ENCODE data around the gene MKX.
"Not testable (repeated sequence)": the region's sequence is repeated elsewhere in the genome, so short reads cannot be mapped to it uniquely, and the experiment has no call there.

MKX gene

GRCh38 chr10:27695088-27695487 lies 50.5 kb downstream of the MKX start:
- H3K4me3 Mint-ChIP-seq = no peak overlapping the region
- no peak overlapping the region for H3K27ac Mint-ChIP-seq

GRCh38 chr10:27692663-27693062 lies 53.0 kb downstream of the MKX start:
- DNase-seq (ENCODE audit: low spot score) = no peak
- H3K9me3 Mint-ChIP-seq = no peaks in the 10 kb centered on the region
- H3K4me3 Mint-ChIP-seq = no peak overlapping the region
- H3K27ac Mint-ChIP-seq = no peak overlapping the region
- no peaks in the 10 kb centered on the region for H3K4me1 Mint-ChIP-seq (ENCODE audit: low read depth)
- no peaks in the 10 kb centered on the region for H3K36me3 Mint-ChIP-seq (ENCODE audit: low read depth)
- H3K27me3 Mint-ChIP-seq (ENCODE audit: low read depth) = peaks cover 10% of the 10 kb centered on the region

More at GRCh38 chr10:27695088-27695487, 50.5 kb downstream of the MKX start:
- no peaks in the 10 kb centered on the region for H3K9me3 Mint-ChIP-seq
- H3K27me3 Mint-ChIP-seq (ENCODE audit: low read depth) = peaks cover 9% of the 10 kb centered on the region
- no peaks in the 10 kb centered on the region for H3K4me1 Mint-ChIP-seq (ENCODE audit: low read depth)
- DNase-seq (ENCODE audit: low spot score) = no peak
- H3K36me3 Mint-ChIP-seq (ENCODE audit: low read depth) = no peaks in the 10 kb centered on the region

- no peaks in the 10 kb centered on the region for H3K4me1 Mint-ChIP-seq (ENCODE audit: low read depth)
- no peak overlapping the region for H3K4me3 Mint-ChIP-seq
- H3K36me3 Mint-ChIP-seq (ENCODE audit: low read depth) = no peaks in the 10 kb centered on the region
- peaks cover 5% of the 10 kb centered on the region for H3K27me3 Mint-ChIP-seq (ENCODE audit: low read depth)
- no peak overlapping the region for H3K27ac Mint-ChIP-seq
- no peaks in the 10 kb centered on the region for H3K9me3 Mint-ChIP-seq
- no peak for DNase-seq (ENCODE audit: low spot score)
Observed at GRCh38 chr10:27688991-27689390, 56.6 kb downstream of the MKX start.

- no peaks in the 10 kb centered on the region for H3K4me1 Mint-ChIP-seq (ENCODE audit: low read depth)
- H3K27me3 Mint-ChIP-seq (ENCODE audit: low read depth) = peaks cover 5% of the 10 kb centered on the region
- DNase-seq (ENCODE audit: low spot score) = no peak
- no peak overlapping the region for H3K27ac Mint-ChIP-seq
- no peaks in the 10 kb centered on the region for H3K36me3 Mint-ChIP-seq (ENCODE audit: low read depth)
- no peaks in the 10 kb centered on the region for H3K9me3 Mint-ChIP-seq
- H3K4me3 Mint-ChIP-seq = no peak overlapping the region
Observed at GRCh38 chr10:27688276-27688675, 57.3 kb downstream of the MKX start.

- Mint-ChIP-seq H3K27ac (no peak overlapping the region), H3K4me3 (no peak overlapping the region), H3K4me1 (ENCODE audit: low read depth) (no peaks in the 10 kb centered on the region), H3K9me3 (no peaks in the 10 kb centered on the region), H3K27me3 (ENCODE audit: low read depth) (peaks cover 4% of the 10 kb centered on the region), H3K36me3 (ENCODE audit: low read depth) (no peaks in the 10 kb centered on the region)
- DNase-seq (ENCODE audit: low spot score) = no peak
Observed at GRCh38 chr10:27687743-27688142, 57.9 kb downstream of the MKX start.

GRCh38 chr10:27687326-27687725 lies 58.3 kb downstream of the MKX start:
- DNase-seq (ENCODE audit: low spot score) = no peak
- Mint-ChIP-seq H3K36me3 (ENCODE audit: low read depth) (no peaks in the 10 kb centered on the region), H3K27ac (no peak overlapping the region), H3K4me1 (ENCODE audit: low read depth) (no peaks in the 10 kb centered on the region), H3K9me3 (no peaks in the 10 kb centered on the region), H3K4me3 (no peak overlapping the region), H3K27me3 (ENCODE audit: low read depth) (peaks cover 3% of the 10 kb centered on the region)

- Mint-ChIP-seq H3K4me1 (ENCODE audit: low read depth) (no peaks in the 10 kb centered on the region), H3K9me3 (no peaks in the 10 kb centered on the region), H3K27ac (no peak overlapping the region), H3K27me3 (ENCODE audit: low read depth) (peaks cover 3% of the 10 kb centered on the region), H3K36me3 (ENCODE audit: low read depth) (no peaks in the 10 kb centered on the region), H3K4me3 (no peak overlapping the region)
- DNase-seq (ENCODE audit: low spot score) = no peak
Observed at GRCh38 chr10:27685681-27686080, 59.9 kb downstream of the MKX start.

- H3K27me3 Mint-ChIP-seq (ENCODE audit: low read depth) = no peaks in the 10 kb centered on the region
- H3K36me3 Mint-ChIP-seq (ENCODE audit: low read depth) = no peaks in the 10 kb centered on the region
- no peak for DNase-seq (ENCODE audit: low spot score)
- H3K4me1 Mint-ChIP-seq (ENCODE audit: low read depth) = no peaks in the 10 kb centered on the region
- no peak overlapping the region for H3K4me3 Mint-ChIP-seq
- H3K27ac Mint-ChIP-seq = no peak overlapping the region
- H3K9me3 Mint-ChIP-seq = no peaks in the 10 kb centered on the region
Observed at GRCh38 chr10:27683226-27683625, 62.4 kb downstream of the MKX start.

GRCh38 chr10:27681795-27682194 lies 63.8 kb downstream of the MKX start:
- H3K9me3 Mint-ChIP-seq; H3K4me3 Mint-ChIP-seq; H3K27me3 Mint-ChIP-seq (ENCODE audit: low read depth); H3K36me3 Mint-ChIP-seq (ENCODE audit: low read depth); H3K27ac Mint-ChIP-seq; H3K4me1 Mint-ChIP-seq (ENCODE audit: low read depth); DNase-seq (ENCODE audit: low spot score): not testable (repeated sequence)

GRCh38 chr10:27680691-27681605 lies 64.7 kb downstream of the MKX start:
- Mint-ChIP-seq H3K4me3 (no peak overlapping the region), H3K36me3 (ENCODE audit: low read depth) (no peaks in the 10 kb centered on the region), H3K9me3 (no peaks in the 10 kb centered on the region), H3K4me1 (ENCODE audit: low read depth) (no peaks in the 10 kb centered on the region), H3K27me3 (ENCODE audit: low read depth) (no peaks in the 10 kb centered on the region), H3K27ac (no peak overlapping the region)
- DNase-seq (ENCODE audit: low spot score) = no peak

GRCh38 chr10:27680006-27680557 lies 65.5 kb downstream of the MKX start:
- no peak overlapping the region for H3K27ac Mint-ChIP-seq
- DNase-seq (ENCODE audit: low spot score) = no peak
- H3K9me3 Mint-ChIP-seq = no peaks in the 10 kb centered on the region
- no peaks in the 10 kb centered on the region for H3K36me3 Mint-ChIP-seq (ENCODE audit: low read depth)
- H3K27me3 Mint-ChIP-seq (ENCODE audit: low read depth) = no peaks in the 10 kb centered on the region
- no peaks in the 10 kb centered on the region for H3K4me1 Mint-ChIP-seq (ENCODE audit: low read depth)
- H3K4me3 Mint-ChIP-seq = no peak overlapping the region

GRCh38 chr10:27679369-27679912 lies 66.2 kb downstream of the MKX start:
- Mint-ChIP-seq H3K4me1 (ENCODE audit: low read depth) (no peaks in the 10 kb centered on the region), H3K36me3 (ENCODE audit: low read depth) (no peaks in the 10 kb centered on the region), H3K27me3 (ENCODE audit: low read depth) (no peaks in the 10 kb centered on the region), H3K9me3 (no peaks in the 10 kb centered on the region), H3K27ac (no peak overlapping the region), H3K4me3 (no peak overlapping the region)
- no peak for DNase-seq (ENCODE audit: low spot score)

- no peak for DNase-seq (ENCODE audit: low spot score)
- H3K27me3 Mint-ChIP-seq (ENCODE audit: low read depth) = no peaks in the 10 kb centered on the region
- no peak overlapping the region for H3K4me3 Mint-ChIP-seq
- H3K36me3 Mint-ChIP-seq (ENCODE audit: low read depth) = no peaks in the 10 kb centered on the region
- no peaks in the 10 kb centered on the region for H3K4me1 Mint-ChIP-seq (ENCODE audit: low read depth)
- no peak overlapping the region for H3K27ac Mint-ChIP-seq
- no peaks in the 10 kb centered on the region for H3K9me3 Mint-ChIP-seq
Observed at GRCh38 chr10:27678166-27678565, 67.5 kb downstream of the MKX start.

GRCh38 chr10:27673065-27673464 lies 72.6 kb downstream of the MKX start:
- no peaks in the 10 kb centered on the region for H3K4me1 Mint-ChIP-seq (ENCODE audit: low read depth)
- DNase-seq (ENCODE audit: low spot score) = no peak
- peaks cover 3% of the 10 kb centered on the region for H3K27me3 Mint-ChIP-seq (ENCODE audit: low read depth)
- H3K36me3 Mint-ChIP-seq (ENCODE audit: low read depth) = no peaks in the 10 kb centered on the region
- no peaks in the 10 kb centered on the region for H3K9me3 Mint-ChIP-seq
- no peak overlapping the region for H3K4me3 Mint-ChIP-seq
- H3K27ac Mint-ChIP-seq = no peak overlapping the region
